Mucosa of rectum (tissue), 2 donors: ENCODE data around the gene FAHD2A.
"Not testable (repeated sequence)": the region's sequence is repeated elsewhere in the genome, so short reads cannot be mapped to it uniquely, and the experiment has no call there.

ENCODE experiments used
- H3K27ac ChIP-seq, 2 donors: one replicate each; pipeline ENCODE4 v1.7.0; 2013; ENCODE audit warnings: inconsistent platforms in 2 of 2, low read depth in 2 of 2, low read length in 2 of 2
- H3K27me3 ChIP-seq, 2 donors: one replicate each; pipeline ENCODE4 v1.7.0; 2013; ENCODE audit warnings: low read length in 2 of 2; ENCODE audit not compliant: control insufficient read depth in 2 of 2, insufficient read depth in 2 of 2
- H3K36me3 ChIP-seq, 2 donors: one replicate each; pipeline ENCODE4 v1.7.0; 2013; ENCODE audit warnings: low read length in 2 of 2; ENCODE audit not compliant: control insufficient read depth in 2 of 2, insufficient read depth in 2 of 2
- H3K4me1 ChIP-seq, 2 donors: one replicate each; pipeline ENCODE4 v1.7.0; 2013; ENCODE audit warnings: low read length in 2 of 2, mild to moderate bottlenecking in 1 of 2; ENCODE audit not compliant: control insufficient read depth in 2 of 2, insufficient read depth in 2 of 2
- H3K4me3 ChIP-seq, 2 donors: one replicate each; pipeline ENCODE4 v1.7.0; 2013; ENCODE audit warnings: low read length in 2 of 2
- H3K9ac ChIP-seq, 2 donors: one replicate each; pipeline ENCODE4 v1.7.0; 2013; ENCODE audit warnings: low read length in 2 of 2, low read depth in 1 of 2, mild to moderate bottlenecking in 1 of 2
- H3K9me3 ChIP-seq, 2 donors: one replicate each; pipeline ENCODE4 v1.7.0; 2013; ENCODE audit warnings: low read length in 2 of 2; ENCODE audit not compliant: control insufficient read depth in 2 of 2
- donor health status: healthy.
- donor health status: Normal muscosa, but diverticular disease.

The FAHD2A gene

GRCh38 chr2:95402370-95403203, at the start of gene FAHD2A:
TSS of gene FAHD2A (plus strand) at chr2:95402708. CDS start at chr2:95405559, 2,851 bp downstream.
- H3K4me1 ChIP-seq = peaks cover 15 to 17% of the 10 kb centered on the region in 2 donors
- H3K36me3 ChIP-seq = peaks cover 0 to 5% of the 10 kb centered on the region in 2 donors
- no peaks in the 10 kb centered on the region for H3K27me3 ChIP-seq
- peak within 1 kb of the TSS; percentile 92 to 93 for H3K4me3 ChIP-seq
- peak within 1 kb of the TSS; percentile 87 to 97 for H3K9ac ChIP-seq
- H3K27ac ChIP-seq = peak within 1 kb of the TSS; percentile 82 to 84
- no peaks in the 10 kb centered on the region for H3K9me3 ChIP-seq

- no peak overlapping the region for H3K27ac ChIP-seq
- peaks cover 0 to 3% of the 10 kb centered on the region in 2 donors for H3K27me3 ChIP-seq
- no peak overlapping the region for H3K4me3 ChIP-seq
- no peaks in the 10 kb centered on the region for H3K9me3 ChIP-seq
- H3K9ac ChIP-seq = no peak overlapping the region
- H3K36me3 ChIP-seq = no peaks in the 10 kb centered on the region
- no peaks in the 10 kb centered on the region for H3K4me1 ChIP-seq
These were observed 49.4 kb upstream of the FAHD2A start for GRCh38 chr2:95353055-95353575.

GRCh38 chr2:95353613-95354468, 48.7 kb upstream of the FAHD2A start:
- Histone ChIP-seq H3K4me1 (no peaks in the 10 kb centered on the region), H3K27ac (no peak overlapping the region), H3K36me3 (no peaks in the 10 kb centered on the region), H3K27me3 (peaks cover 0 to 3% of the 10 kb centered on the region in 2 donors), H3K4me3 (no peak overlapping the region), H3K9me3 (no peaks in the 10 kb centered on the region), H3K9ac (no peak overlapping the region)

GRCh38 chr2:95354469-95354901, 48.0 kb upstream of the FAHD2A start:
- H3K4me3 ChIP-seq = no peak overlapping the region
- no peaks in the 10 kb centered on the region for H3K9me3 ChIP-seq
- H3K27me3 ChIP-seq = no peaks in the 10 kb centered on the region
- H3K4me1 ChIP-seq = no peaks in the 10 kb centered on the region
- H3K27ac ChIP-seq = no peak overlapping the region
- H3K9ac ChIP-seq = no peak overlapping the region
- no peaks in the 10 kb centered on the region for H3K36me3 ChIP-seq

- H3K27me3 ChIP-seq = no peaks in the 10 kb centered on the region
- no peak overlapping the region for H3K4me3 ChIP-seq
These were observed 47.6 kb upstream of the FAHD2A start for GRCh38 chr2:95354925-95355324.

GRCh38 chr2:95355486-95355885, 47.0 kb upstream of the FAHD2A start:
- H3K27me3 ChIP-seq, H3K27ac ChIP-seq, H3K9ac ChIP-seq, H3K9me3 ChIP-seq, H3K4me3 ChIP-seq, H3K4me1 ChIP-seq, H3K36me3 ChIP-seq: not testable (repeated sequence)

More at GRCh38 chr2:95354925-95355324, 47.6 kb upstream of the FAHD2A start:
- Histone ChIP-seq H3K36me3 (no peaks in the 10 kb centered on the region), H3K4me1 (no peaks in the 10 kb centered on the region), H3K9me3 (no peaks in the 10 kb centered on the region), H3K27ac (no peak overlapping the region), H3K9ac (no peak overlapping the region)

GRCh38 chr2:95356821-95357700, 45.4 kb upstream of the FAHD2A start:
- Histone ChIP-seq H3K9ac (no peak overlapping the region), H3K4me1 (no peaks in the 10 kb centered on the region), H3K9me3 (no peaks in the 10 kb centered on the region), H3K27ac (no peak overlapping the region), H3K4me3 (no peak overlapping the region), H3K27me3 (no peaks in the 10 kb centered on the region), H3K36me3 (no peaks in the 10 kb centered on the region)

- no peaks in the 10 kb centered on the region for H3K36me3 ChIP-seq
- no peaks in the 10 kb centered on the region for H3K27me3 ChIP-seq
- H3K9ac ChIP-seq = no peak overlapping the region
- no peak overlapping the region for H3K4me3 ChIP-seq
- H3K27ac ChIP-seq = no peak overlapping the region
- H3K4me1 ChIP-seq = no peaks in the 10 kb centered on the region
- H3K9me3 ChIP-seq = no peaks in the 10 kb centered on the region
These were observed 44.7 kb upstream of the FAHD2A start for GRCh38 chr2:95357717-95358280.

- Histone ChIP-seq H3K9ac (no peak overlapping the region), H3K4me3 (no peak overlapping the region), H3K9me3 (no peaks in the 10 kb centered on the region)
These were observed 43.5 kb upstream of the FAHD2A start for GRCh38 chr2:95359031-95359430.

More at GRCh38 chr2:95359031-95359430, 43.5 kb upstream of the FAHD2A start:
- no peak overlapping the region for H3K27ac ChIP-seq
- H3K4me1 ChIP-seq = no peaks in the 10 kb centered on the region
- H3K27me3 ChIP-seq = no peaks in the 10 kb centered on the region
- H3K36me3 ChIP-seq = no peaks in the 10 kb centered on the region
